Posterior cingulate gyrus (tissue), 11 donors: ENCODE results near the gene CHMP5.
"Not testable (repeated sequence)": the region's sequence is repeated elsewhere in the genome, so short reads cannot be mapped to it uniquely, and the experiment has no call there.

Source experiments
- DNase-seq, 10 donors: peaks; one replicate each; pipeline versions ENCODE4 v3.0.0 to v3.0.0-alpha.2; 2020 to 2021; ENCODE audit warnings: mixed read lengths in 3 of 10
- intact Hi-C: fragments of 100-400 bp; cut with DNase I; formaldehyde crosslinking; loops from one replicate; pipeline ENCODE4 v1.15.1; 2023

Gene CHMP5

GRCh38 chr9:33304362-33304761, 39.5 kb downstream of the CHMP5 start:
- no peak for DNase-seq
- intact Hi-C loops, result no loop called here

GRCh38 chr9:33306037-33306436, 41.2 kb downstream of the CHMP5 start:
- intact Hi-C loops, result no loop called here
- DNase-seq, result no peak

GRCh38 chr9:33307067-33307466, 42.2 kb downstream of the CHMP5 start:
- no peak for DNase-seq
- intact Hi-C loops, result no loop called here

GRCh38 chr9:33309903-33310302, 45.1 kb downstream of the CHMP5 start:
- intact Hi-C loops, result no loop called here
- no peak for DNase-seq

- DNase-seq, result no peak
- intact Hi-C loops, result no loop called here
Measured at GRCh38 chr9:33310748-33311147, 45.9 kb downstream of the CHMP5 start.

- no peak for DNase-seq
- intact Hi-C loops, result no loop called here
Measured at GRCh38 chr9:33311953-33312352, 47.1 kb downstream of the CHMP5 start.

- intact Hi-C loops, result no loop called here
- DNase-seq, result no peak
Measured at GRCh38 chr9:33315371-33315770, 50.5 kb downstream of the CHMP5 start.

GRCh38 chr9:33317136-33317535, 52.3 kb downstream of the CHMP5 start:
- intact Hi-C loops, DNase-seq: not testable (repeated sequence)

GRCh38 chr9:33318225-33318624, 53.4 kb downstream of the CHMP5 start:
- intact Hi-C loops, result no loop called here

GRCh38 chr9:33318781-33319180, 53.9 kb downstream of the CHMP5 start:
- peak in 4 of 10 donors; percentile 12 to 85 (median 50) for DNase-seq

More at GRCh38 chr9:33318225-33318624, 53.4 kb downstream of the CHMP5 start:
- no peak for DNase-seq

GRCh38 chr9:33320230-33320567, 55.4 kb downstream of the CHMP5 start:
- no peak for DNase-seq
- intact Hi-C loops, result no loop called here

More at GRCh38 chr9:33318781-33319180, 53.9 kb downstream of the CHMP5 start:
- intact Hi-C loops, result no loop called here

- no peak for DNase-seq
- intact Hi-C loops, result no loop called here
Measured at GRCh38 chr9:33320568-33321261, 55.9 kb downstream of the CHMP5 start.

- intact Hi-C loops, result no loop called here
- no peak for DNase-seq
Measured at GRCh38 chr9:33329117-33329563, 64.3 kb downstream of the CHMP5 start.

GRCh38 chr9:33329979-33330378, 65.1 kb downstream of the CHMP5 start:
- DNase-seq, result no peak
- intact Hi-C loops, result no loop called here

- DNase-seq, result no peak
- intact Hi-C loops, result no loop called here
Measured at GRCh38 chr9:33331377-33331891, 66.6 kb downstream of the CHMP5 start.
